Measurements from ENCODE around the gene PHGDH. TPM values are rescaled to one million over a fixed set of nuclear protein-coding genes. Genes with fewer than 3 reads are reported as not detected.

Gene PHGDH
- total RNA-seq, 1 experiment from 2014 or later = 82.0 TPM

DNA sequence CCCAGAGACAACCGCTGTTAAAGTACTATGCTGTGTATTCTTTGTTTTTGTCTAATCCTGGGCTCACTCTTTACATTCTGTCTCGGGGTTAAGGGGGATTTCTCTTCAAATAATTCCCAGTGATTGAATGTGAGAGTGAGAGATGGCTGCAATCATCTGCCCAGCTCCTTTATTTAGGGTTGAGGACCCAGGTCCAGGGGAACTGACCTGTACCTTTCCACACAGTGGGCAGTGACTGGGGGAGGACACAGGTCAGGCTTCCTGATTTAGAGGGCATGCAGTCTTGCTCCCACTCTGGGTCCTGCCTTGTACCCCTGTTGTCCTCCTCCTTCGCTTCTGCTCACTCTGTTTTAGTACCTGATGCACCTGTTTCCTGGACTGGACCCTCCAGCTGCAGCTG lies 22.0 kb downstream of the PHGDH start:
- TF ChIP-seq POLR2AphosphoS5 (IDR thresholded peaks at IDR 0.05; ENCODE audit: low read depth, low read length) (no peak), SIN3A (IDR thresholded peaks at IDR 0.05; ENCODE audit: borderline replicate concordance, insufficient read depth, low read depth, low read length) (no peak), TCF7L2 (IDR thresholded peaks at IDR 0.05; ENCODE audit: low read depth, low read length) (no peak)
- TF ChIP-seq, protein P1, sequence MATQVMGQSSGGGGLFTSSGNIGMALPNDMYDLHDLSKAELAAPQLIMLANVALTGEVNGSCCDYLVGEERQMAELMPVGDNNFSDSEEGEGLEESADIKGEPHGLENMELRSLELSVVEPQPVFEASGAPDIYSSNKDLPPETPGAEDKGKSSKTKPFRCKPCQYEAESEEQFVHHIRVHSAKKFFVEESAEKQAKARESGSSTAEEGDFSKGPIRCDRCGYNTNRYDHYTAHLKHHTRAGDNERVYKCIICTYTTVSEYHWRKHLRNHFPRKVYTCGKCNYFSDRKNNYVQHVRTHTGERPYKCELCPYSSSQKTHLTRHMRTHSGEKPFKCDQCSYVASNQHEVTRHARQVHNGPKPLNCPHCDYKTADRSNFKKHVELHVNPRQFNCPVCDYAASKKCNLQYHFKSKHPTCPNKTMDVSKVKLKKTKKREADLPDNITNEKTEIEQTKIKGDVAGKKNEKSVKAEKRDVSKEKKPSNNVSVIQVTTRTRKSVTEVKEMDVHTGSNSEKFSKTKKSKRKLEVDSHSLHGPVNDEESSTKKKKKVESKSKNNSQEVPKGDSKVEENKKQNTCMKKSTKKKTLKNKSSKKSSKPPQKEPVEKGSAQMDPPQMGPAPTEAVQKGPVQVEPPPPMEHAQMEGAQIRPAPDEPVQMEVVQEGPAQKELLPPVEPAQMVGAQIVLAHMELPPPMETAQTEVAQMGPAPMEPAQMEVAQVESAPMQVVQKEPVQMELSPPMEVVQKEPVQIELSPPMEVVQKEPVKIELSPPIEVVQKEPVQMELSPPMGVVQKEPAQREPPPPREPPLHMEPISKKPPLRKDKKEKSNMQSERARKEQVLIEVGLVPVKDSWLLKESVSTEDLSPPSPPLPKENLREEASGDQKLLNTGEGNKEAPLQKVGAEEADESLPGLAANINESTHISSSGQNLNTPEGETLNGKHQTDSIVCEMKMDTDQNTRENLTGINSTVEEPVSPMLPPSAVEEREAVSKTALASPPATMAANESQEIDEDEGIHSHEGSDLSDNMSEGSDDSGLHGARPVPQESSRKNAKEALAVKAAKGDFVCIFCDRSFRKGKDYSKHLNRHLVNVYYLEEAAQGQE (IDR thresholded peaks at IDR 0.05; ENCODE audit: insufficient read depth in 1 of 2, low read depth in 2 of 2, low read length in 1 of 2) = no peak
- TF ChIP-seq, protein P2, sequence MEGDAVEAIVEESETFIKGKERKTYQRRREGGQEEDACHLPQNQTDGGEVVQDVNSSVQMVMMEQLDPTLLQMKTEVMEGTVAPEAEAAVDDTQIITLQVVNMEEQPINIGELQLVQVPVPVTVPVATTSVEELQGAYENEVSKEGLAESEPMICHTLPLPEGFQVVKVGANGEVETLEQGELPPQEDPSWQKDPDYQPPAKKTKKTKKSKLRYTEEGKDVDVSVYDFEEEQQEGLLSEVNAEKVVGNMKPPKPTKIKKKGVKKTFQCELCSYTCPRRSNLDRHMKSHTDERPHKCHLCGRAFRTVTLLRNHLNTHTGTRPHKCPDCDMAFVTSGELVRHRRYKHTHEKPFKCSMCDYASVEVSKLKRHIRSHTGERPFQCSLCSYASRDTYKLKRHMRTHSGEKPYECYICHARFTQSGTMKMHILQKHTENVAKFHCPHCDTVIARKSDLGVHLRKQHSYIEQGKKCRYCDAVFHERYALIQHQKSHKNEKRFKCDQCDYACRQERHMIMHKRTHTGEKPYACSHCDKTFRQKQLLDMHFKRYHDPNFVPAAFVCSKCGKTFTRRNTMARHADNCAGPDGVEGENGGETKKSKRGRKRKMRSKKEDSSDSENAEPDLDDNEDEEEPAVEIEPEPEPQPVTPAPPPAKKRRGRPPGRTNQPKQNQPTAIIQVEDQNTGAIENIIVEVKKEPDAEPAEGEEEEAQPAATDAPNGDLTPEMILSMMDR (IDR thresholded peaks at IDR 0.05) = no peak
- CTCF ChIA-PET = interaction anchor here (1.2 kb wide), 1 partner anchor 58 kb away, joined by 3 read pairs; no protein-coding TSS in a partner anchor
- Histone ChIP-seq H3K4me3 (ENCODE audit: low read depth in 2 of 2, low read length in 2 of 2) (no peak overlapping the region), H3K36me3 (ENCODE audit: control insufficient read depth, insufficient read depth, low read length) (peaks cover 7% of the 10 kb centered on the region), H3K4me1 (ENCODE audit: control insufficient read depth, insufficient read depth, low read length) (no peaks in the 10 kb centered on the region), H3K27me3 (ENCODE audit: control insufficient read depth, insufficient read depth, low read length) (no peaks in the 10 kb centered on the region), H3K27ac (ENCODE audit: low read length) (no peak overlapping the region), H3K9me3 (ENCODE audit: control insufficient read depth, insufficient read depth, low read depth, low read length) (no peaks in the 10 kb centered on the region)
- POLR2A ChIA-PET = no interaction called here
- no peak for DNase-seq (ENCODE audit: low read depth, low spot score)
- ATAC-seq = no peak
- in situ Hi-C loops (cut with HindIII; ENCODE audit: low pct_unique_long_range_greater_than_20kb, low sequenced_read_pairs) = no loop called here
- intact Hi-C loops (cut with micrococcal nuclease; ENCODE audit: unreplicated experiment) = no loop called here
- no TSS peak for BruUV-seq (replicated peaks)

DNA sequence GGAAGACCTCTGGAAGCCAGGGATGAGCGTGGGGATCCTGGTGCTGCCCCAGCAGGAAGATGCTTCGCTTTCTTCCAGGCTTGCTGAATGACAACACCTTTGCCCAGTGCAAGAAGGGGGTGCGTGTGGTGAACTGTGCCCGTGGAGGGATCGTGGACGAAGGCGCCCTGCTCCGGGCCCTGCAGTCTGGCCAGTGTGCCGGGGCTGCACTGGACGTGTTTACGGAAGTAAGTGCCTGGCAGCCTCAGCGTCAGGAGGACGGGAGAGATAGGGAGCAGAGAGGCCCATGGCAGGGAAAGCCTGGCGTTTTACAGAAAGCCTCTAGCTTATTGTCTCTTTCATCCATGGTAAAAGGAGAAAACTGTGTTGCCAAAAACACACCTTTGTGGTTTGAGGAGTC lies 23.5 kb downstream of the PHGDH start:
- Histone ChIP-seq H3K36me3 (ENCODE audit: control insufficient read depth, insufficient read depth, low read length) (peaks cover 2% of the 10 kb centered on the region; the same call in 1 of the 2 replicates), H3K4me1 (ENCODE audit: control insufficient read depth, insufficient read depth, low read length) (no peaks in the 10 kb centered on the region), H3K27me3 (ENCODE audit: control insufficient read depth, insufficient read depth, low read length) (no peaks in the 10 kb centered on the region), H3K27ac (ENCODE audit: low read length) (no peak overlapping the region), H3K9me3 (ENCODE audit: control insufficient read depth, insufficient read depth, low read depth, low read length) (no peaks in the 10 kb centered on the region), H3K4me3 (ENCODE audit: low read depth in 2 of 2, low read length in 2 of 2) (no peak overlapping the region)
- BruUV-seq (replicated peaks) = no TSS peak
- DNase-seq (ENCODE audit: low read depth, low spot score) (no peak), ATAC-seq (no peak)
- CTCF ChIA-PET = no interaction called here
- in situ Hi-C loops (cut with HindIII; ENCODE audit: low pct_unique_long_range_greater_than_20kb, low sequenced_read_pairs) = no loop called here
- intact Hi-C loops (cut with micrococcal nuclease; ENCODE audit: unreplicated experiment) = no loop called here
- TF ChIP-seq TCF7L2 (IDR thresholded peaks at IDR 0.05; ENCODE audit: low read depth, low read length) (no peak), SIN3A (IDR thresholded peaks at IDR 0.05; ENCODE audit: borderline replicate concordance, insufficient read depth, low read depth, low read length) (no peak), POLR2AphosphoS5 (IDR thresholded peaks at IDR 0.05; ENCODE audit: low read depth, low read length) (no peak)
- TF ChIP-seq, protein P1 (IDR thresholded peaks at IDR 0.05; ENCODE audit: insufficient read depth in 1 of 2, low read depth in 2 of 2, low read length in 1 of 2) = no peak
- TF ChIP-seq, protein P2 (IDR thresholded peaks at IDR 0.05) = no peak
- POLR2A ChIA-PET = no interaction called here
